Measurements from ENCODE around the gene CLDN4.
A peak's percentile ranks its signal among the peaks of the same experiment; 100 is the strongest.
"Not testable (repeated sequence)": the region's sequence is repeated elsewhere in the genome, so short reads cannot be mapped to it uniquely, and the experiment has no call there.

Gene CLDN4, protein sequence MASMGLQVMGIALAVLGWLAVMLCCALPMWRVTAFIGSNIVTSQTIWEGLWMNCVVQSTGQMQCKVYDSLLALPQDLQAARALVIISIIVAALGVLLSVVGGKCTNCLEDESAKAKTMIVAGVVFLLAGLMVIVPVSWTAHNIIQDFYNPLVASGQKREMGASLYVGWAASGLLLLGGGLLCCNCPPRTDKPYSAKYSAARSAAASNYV

DNA sequence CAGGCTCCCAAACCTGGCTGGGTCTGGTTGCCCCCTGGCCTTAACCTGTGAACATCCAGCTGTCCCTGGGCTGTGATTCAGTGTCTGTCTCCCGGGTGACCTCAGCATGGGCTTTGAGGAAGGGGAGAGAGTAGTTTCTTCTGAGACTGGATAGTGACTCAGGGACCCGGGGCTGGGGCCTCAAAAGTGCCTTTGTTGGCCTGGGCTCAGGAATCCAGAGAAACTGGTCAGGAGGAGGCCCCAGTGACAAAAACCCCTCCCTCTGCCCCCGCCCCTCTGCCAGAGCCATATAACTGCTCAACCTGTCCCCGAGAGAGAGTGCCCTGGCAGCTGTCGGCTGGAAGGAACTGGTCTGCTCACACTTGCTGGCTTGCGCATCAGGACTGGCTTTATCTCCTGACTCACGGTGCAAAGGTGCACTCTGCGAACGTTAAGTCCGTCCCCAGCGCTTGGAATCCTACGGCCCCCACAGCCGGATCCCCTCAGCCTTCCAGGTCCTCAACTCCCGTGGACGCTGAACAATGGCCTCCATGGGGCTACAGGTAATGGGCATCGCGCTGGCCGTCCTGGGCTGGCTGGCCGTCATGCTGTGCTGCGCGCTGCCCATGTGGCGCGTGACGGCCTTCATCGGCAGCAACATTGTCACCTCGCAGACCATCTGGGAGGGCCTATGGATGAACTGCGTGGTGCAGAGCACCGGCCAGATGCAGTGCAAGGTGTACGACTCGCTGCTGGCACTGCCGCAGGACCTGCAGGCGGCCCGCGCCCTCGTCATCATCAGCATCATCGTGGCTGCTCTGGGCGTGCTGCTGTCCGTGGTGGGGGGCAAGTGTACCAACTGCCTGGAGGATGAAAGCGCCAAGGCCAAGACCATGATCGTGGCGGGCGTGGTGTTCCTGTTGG is at the start of gene CLDN4:
Gene CLDN4, plus strand, starts transcription at position 316 of the 903 bp plus-strand sequence. Its CDS starts 206 bp downstream, at position 522.
- no peak for DNase-seq

DNA sequence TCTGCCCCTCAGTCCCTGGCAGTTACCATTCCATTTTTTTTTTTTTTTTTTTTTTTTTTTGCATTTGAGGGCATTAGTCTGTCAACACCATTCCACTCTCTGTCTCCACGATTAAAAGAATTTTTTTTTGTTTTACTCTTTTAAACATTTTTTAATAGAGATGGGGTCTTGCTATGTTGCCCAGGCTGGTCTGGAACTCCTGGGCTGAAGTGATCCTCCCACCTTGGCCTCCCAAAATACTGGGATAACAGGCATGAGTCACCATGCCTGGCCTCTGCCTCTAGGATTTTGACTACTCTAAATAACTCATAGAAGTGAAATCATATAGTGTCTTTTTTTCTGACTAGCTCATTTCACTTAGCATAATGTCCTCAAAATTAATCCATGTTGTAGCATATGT is 44.2 kb upstream of the CLDN4 start:
- DNase-seq = no peak

DNA sequence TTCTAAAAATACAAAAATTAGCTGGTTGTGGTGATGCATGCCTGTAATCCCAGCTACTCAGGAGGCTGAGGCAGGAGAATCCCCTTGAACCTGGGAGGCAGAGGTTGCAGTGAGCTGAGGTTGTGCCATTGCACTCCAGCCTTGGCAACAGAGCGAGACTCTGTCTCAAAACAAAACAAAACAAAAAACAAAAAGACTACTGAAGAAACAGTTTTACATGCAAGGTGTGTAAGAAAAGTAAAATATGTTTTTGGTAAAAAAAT is 43.1 kb upstream of the CLDN4 start:
- DNase-seq = not testable (repeated sequence)

DNA sequence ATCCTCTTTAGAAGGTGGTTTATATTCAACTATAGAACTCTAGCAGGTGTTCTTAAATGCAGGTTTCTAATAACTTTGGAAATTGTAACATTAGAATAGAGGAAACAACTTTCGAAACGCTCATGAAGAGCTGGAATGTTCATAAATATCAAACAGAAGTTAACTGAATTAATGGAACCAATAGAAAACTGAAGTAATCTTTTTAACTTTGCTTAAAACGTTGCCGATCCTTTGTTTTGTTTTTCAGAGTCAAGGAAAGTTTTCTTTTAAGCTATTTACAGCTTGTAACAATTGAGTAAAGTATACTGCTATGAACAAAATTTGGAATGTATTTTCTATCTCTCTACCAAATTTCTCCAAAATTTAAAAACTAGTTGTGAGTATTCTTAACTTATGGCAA is 41.7 kb upstream of the CLDN4 start:
- DNase-seq = no peak

DNA sequence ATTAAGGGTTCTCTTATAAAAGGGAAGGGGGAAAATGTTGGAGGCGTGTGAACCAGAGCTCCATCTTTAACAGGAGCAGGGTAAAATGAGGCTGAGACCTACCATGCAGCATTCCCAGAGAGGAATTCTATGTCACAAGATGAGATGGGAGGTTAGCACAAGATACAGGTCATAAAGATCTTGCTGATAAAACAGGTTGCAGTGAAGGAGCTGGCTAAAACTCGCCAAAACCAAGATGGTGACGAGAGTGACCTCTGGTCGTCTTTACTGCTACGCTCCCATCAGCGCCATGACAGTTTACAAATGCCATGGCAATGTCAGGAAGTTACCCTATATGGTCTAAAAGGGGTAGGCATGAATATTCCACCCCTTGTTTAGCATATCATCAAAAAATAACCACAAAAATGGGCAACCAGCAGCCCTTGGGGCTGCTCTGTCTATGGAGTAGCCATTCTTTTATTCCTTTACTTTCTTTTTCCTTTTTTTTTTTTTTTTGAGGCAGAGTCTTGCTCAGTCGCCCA is 39.6 kb upstream of the CLDN4 start:
- not testable (repeated sequence) for DNase-seq

DNA sequence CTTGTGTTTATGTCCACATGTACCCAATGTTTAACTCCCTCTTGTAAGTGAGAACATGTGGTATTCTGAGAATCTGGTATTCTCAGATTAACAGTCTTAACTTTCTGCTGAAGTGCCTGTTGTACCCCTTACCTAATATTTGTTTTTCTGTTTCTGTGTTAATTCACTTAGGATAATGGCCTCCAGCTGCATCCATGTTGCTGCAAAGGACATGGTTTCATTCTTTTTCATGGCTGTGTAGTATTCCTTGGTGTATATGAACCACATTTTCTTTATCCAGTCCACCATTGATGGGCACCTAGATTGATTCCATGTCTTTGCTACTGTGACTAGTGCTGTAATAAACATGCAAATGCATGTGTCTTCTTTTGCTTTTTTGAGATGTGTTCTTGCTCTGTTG is 35.6 kb upstream of the CLDN4 start:
- not testable (repeated sequence) for DNase-seq

DNA sequence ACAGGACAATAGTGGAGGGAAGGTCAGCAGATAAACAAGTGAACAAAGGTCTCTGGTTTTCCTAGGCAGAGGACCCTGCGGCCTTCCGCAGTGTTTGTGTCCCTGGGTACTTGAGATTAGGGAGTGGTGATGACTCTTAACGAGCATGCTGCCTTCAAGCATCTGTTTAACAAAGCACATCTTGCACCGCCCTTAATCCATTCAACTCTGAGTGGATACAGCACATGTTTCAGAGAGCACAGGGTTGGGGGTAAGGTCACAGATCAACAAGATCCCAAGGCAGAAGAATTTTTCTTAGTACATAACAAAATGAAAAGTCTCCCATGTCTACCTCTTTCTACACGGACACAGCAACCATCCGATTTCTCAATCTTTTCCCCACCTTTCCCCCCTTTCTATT is 34.1 kb upstream of the CLDN4 start:
- DNase-seq = not testable (repeated sequence)

DNA sequence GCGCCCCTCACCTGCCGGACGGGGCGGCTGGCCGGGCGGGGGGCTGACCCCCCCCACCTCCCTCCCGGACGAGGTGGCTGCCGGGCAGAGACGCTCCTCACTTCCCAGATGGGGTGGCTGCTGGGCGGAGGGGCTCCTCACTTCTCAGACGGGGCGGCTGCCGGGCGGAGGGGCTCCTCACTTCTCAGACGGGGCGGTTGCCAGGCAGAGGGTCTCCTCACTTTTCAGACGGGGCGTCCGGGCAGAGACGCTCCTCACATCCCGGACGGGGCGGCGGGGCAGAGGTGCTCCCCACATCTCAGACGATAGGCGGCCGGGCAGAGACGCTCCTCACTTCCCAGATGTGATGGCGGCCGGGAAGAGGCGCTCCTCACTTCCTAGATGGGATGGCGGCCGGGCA is 33.6 kb upstream of the CLDN4 start:
- DNase-seq = not testable (repeated sequence)

DNA sequence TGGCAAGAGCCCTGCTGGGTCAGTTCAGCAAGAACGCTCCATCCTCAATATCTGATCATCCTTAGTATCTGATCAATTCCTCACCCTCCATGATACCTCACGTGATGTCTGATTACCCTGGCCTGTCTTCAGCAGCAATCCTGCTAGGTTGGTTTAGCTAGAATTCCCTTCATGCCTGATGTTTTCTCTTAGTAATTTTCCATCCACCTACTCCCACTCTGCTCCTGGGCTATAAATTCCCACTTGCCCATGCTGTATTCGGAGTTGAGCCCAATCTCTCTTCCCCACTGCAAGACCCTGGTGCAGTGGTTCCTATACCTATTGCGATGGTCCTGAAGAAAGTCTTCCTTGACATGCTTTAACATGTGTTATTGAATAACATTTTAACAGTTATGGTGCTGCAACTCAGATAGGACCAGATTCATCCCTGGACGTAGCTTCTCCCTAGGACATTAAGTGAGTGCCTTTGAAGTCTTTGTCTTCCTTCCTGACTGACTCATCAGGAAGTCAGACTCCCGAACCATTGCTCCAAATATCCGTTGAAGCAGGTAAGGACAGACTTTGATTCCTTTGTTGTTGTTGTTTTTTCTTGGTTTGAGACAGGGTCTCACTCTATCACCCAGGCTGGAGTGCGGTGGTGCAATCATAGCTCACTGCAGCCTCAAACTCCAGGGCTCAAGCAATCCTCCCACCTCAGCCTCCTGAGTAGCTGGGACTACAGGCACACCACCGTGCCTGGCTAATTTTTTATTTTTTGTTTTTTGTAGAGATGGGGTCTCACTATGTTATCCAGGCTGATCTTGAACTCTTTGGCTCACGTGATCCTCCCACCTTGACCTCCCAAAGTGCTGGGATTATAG is 31.3 kb upstream of the CLDN4 start:
- DNase-seq = no peak

DNA sequence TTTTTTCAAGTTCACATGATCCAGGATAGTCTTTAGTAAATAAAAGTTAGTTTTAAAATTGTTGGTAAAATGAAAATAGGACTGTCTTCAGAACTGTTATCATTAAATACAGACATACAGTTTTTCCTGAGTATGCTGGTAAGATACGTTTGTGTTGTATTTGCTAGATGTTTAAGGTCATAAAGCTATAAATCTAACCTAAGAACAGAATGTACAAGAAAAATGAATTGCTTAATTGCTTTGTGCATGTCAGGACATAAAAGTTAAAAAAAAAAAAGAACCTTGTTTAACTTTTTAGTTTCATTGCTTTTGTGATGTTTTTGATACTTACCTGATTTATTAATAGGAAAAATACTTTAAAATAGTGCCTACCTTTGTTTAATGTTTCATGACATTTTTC is 29.2 kb upstream of the CLDN4 start:
- no peak for DNase-seq

DNA sequence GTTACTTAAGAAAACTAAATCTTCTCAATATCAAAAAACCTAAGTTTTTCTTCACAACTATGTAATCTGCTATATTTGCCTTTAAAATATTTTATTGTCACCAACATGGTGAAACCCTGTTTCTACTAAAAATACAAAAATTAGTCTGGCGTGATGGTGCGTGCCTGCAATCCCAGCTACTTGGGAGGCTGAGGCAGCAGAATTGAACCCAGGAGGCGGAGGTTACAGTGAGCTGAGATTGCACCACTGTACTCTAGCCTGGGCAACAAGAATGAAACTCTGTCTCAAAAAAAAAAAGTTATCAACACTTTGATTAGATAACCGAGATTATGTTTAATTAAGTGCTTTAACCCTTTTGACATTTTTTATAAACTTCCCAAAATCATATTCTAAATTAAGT is 28.3 kb upstream of the CLDN4 start:
- DNase-seq = no peak

DNA sequence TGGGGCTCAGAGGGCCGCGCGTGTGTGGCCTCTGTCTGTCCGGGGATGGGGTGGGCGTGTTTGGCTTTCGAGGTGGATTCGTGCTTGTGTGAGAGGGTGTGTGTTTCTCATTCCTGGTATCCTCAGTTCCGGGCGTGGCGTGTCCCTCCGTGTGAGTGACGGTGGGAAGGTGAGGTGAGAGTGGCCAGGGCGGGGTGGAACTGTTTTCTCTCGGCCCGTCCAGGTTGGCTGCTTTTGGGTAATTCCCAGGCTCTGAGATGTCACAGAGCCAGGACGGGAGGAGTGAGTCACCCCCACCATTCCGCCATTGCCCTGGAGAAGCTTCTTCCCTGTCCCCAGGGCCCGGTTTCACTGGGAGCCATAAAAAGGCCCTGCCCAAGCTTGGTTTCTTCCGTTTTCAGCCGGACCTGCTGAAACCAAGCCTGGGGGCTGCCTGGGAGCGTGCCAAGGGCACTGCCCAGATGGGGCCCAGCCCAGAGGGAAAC is 21.3 kb upstream of the CLDN4 start:
- no peak for DNase-seq

DNA sequence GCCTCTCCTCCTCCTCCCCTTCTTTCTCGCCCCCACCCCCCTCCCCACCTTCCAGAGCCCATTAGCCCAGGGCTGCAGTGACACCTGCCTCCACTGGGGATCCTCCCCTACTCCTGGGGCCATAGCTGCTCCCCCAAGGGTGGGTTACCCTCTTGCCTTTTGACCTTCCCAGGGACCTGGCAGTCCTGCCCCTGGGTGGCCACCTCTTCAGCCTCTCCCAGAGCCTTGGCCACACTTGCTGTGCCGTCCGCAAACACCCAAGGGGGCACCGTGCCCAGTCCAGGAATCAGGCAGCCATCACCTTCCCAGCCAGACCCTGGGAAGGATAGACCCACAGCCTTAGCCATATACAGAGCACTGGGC is 19.8 kb upstream of the CLDN4 start:
- DNase-seq = no peak

DNA sequence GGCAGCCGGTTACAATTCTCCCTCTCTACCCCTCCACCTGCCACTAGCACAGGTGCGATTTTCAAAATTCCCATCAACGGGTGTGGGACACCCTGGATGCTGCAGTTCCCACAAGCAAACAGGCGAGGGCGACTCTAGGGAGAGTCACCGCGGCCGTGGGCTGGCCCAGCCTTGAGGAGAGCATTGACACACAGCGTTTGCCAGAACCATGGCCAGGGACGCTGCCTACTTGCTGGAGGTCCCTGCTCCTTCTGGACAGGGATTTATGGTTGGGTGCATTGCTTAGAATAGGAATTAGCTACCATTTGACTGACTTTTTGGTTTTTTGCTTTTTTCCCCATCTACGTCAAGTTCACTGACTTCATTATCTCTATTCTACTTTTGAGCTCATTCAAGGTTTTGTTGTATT is 19.0 kb upstream of the CLDN4 start:
- peak; percentile 68 for DNase-seq

DNA sequence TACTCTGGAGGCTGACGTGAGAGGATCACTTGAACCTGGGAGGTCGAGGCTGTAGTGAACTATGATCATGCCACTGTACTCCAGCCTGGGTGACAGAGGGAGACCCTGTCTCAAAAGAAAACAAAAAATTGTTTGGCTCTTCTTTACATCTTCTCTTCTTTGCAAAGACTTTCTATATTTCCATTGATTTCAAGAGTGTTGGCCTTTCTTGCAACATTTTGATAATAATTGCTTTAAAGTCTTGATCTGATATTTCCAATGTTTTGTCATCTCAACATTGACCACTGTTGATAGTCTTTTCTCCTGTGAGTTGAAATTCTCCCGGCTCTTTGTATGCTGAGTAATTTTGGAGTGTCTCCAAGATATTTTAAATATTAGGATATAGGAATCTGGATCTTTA is 17.8 kb upstream of the CLDN4 start:
- no peak for DNase-seq

DNA sequence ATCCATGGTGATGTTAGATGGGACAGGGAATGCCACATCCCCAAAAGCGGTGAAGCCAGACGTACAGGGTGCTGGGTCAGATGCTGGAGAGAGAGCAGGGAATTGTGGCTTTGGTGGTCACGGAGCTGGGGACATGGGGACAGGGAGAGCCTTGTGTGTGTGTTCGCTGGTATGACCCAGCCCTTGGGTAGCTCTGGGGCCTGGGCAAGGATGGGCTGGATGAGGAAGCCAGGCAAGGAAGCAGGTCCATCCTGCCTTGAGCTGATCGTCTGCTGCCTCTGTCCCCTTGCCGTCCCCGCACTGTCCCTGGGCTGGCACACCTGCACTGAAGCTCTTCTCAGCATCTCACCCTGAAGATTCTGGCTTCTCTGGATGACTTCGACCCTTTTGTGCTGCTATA is 15.4 kb upstream of the CLDN4 start:
- no peak for DNase-seq

DNA sequence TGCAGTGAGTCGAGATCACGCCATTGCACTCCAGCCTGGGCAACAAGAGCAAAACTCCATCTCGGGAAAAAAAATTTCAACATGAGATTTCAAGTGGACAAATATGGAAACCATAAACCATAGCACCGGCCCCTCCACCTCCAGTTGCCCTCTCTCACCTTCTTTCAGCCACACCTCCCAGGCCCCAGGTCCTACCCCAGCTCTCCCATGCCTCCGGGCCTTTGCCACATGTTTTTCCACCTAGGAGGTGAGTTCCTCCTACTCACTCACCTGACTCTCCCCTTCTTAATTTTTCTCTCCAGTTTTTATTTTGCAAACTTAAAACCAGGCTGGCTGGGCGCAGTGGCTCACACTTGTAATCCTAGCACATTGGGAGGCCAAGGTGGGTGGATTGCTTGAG is 13.7 kb upstream of the CLDN4 start:
- DNase-seq = no peak

DNA sequence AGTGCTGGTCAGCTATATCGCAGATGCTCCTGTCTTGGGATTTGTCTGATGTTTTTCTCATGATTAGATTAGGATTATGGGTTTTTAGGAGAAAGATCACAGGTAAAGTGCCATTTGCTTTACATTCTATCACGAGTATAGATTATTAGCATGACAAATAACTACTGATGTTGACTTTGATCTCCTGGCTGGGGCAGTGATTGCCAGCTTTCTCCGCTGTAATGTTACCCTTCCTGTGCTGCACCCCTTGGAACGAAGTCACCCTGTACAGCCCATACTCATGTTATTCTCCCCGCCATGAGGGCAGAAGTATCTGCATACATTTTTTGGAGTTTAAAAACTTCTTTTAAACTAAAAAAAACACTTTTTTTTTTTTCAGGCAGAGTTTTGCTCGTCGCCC is 10.8 kb upstream of the CLDN4 start:
- DNase-seq = no peak

DNA sequence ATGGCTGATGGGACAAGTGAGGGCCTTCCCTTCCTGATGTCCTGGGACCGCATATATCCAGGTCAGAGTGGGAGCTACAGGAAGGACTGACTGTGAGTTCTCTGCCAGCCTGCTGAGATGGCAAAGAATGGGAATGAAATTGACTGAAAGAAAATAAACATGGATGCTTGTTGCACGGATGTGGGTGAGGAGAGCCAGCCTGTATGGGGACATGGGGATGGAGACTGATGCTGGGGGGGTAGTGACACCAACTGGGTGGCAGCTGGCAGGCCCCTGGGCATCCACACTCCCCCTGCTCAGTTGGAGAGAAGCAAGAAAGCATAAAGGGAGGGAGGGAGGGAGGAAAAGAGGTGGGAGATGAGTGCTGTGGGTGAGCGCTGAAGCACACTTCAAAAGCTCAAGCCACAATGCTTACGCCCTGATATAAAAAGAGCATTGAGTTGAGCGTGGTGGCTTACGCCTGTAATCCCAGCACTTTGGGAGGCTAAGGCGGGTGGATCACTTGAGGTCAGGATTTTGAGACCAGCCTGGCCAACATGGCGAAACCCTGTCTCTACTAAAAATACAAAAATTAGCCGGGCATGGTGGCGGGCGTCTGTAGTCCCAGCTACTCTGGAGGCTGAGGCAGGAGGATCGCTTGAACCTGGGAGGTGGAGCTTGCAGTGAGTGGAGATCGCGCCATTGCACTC is 9.1 kb upstream of the CLDN4 start:
- not testable (repeated sequence) for DNase-seq

DNA sequence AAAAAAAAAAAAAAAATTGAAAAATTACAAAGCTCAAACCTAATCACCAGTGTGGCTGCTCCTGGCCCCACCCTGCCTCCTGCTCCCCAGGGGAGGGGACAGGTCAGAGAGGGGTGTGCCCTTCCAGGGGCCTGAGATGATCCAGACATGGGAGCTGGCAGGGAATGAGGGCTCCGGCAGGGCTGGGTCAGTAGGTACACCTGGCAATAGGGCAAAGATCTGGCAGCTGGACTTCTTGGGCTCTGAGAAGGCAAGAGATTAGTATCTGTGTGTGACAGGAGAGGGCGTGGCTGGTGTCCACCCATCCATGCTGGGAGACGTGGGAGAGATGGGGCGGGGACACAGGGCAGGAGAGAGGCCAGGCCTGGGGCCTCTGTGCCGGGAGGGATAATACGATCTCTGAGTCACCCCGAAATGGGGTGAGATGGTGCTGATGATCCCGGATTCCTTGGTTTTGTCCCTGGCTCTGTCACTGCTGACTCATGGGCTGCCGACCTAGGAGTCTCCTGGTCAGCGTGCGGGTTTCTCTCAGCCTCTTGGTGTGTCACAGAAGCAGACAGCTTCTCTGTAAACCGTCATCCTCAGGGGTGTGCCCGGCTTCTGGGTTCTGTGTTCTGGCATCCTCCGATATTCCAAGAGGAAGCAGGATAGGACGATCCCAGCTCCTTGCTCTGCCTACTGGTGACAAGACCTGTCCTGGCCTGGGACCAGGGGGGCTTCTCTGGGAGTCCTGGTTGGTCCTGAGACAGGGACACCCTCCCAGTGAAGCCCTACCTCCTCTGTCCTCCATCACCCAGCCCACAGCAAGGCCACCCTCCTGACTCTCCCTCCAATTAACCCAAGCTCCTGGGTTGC is 8.2 kb upstream of the CLDN4 start:
- peak; percentile 42 for DNase-seq

DNA sequence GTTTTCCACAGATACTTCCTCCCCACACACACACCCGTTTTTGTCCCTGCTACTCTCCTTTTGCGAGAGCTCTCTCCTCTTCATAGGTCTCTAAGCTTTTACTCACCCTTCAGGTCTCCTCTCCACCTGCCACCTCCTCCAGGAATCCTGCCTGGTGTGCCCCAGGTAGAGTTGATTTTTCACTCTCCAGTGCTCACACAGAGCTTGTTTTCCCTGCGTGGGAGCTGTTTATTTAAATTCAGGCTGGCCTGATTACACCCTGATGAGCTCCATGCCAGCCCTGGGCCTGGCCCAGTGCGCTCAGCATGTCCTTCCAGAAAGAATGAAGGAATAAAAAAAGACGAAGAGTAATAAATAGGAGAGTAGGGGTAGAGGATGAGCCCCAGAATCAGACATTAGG is 7.5 kb upstream of the CLDN4 start:
- no peak for DNase-seq

Measured in NCI-H146 (cell line).